GM21526 (cell line): ENCODE measurements around the gene CTTNBP2.

Source experiments
- ATAC-seq: cut with Tn5 transposase; IDR thresholded peaks from one replicate; pipeline ENCODE4 v1.9.1; 2021; ENCODE audit warnings: moderate library complexity; ENCODE audit not compliant: unreplicated experiment, low FRiP score

Gene CTTNBP2

GRCh38 chr7:117825132-117825531, 48.1 kb downstream of the CTTNBP2 start:
- ATAC-seq = no peak

- ATAC-seq = no peak
These were observed 48.6 kb downstream of the CTTNBP2 start for GRCh38 chr7:117824592-117824991.

GRCh38 chr7:117819558-117819957, 53.7 kb downstream of the CTTNBP2 start:
- no peak for ATAC-seq

- ATAC-seq = no peak
These were observed 55.0 kb downstream of the CTTNBP2 start for GRCh38 chr7:117818232-117818631.

GRCh38 chr7:117816727-117817126, 56.5 kb downstream of the CTTNBP2 start:
- ATAC-seq = no peak

GRCh38 chr7:117811696-117812095, 61.5 kb downstream of the CTTNBP2 start:
- no peak for ATAC-seq

- no peak for ATAC-seq
These were observed 62.4 kb downstream of the CTTNBP2 start for GRCh38 chr7:117810642-117811512.

GRCh38 chr7:117809958-117810357, 63.3 kb downstream of the CTTNBP2 start:
- ATAC-seq = no peak

- ATAC-seq = no peak
These were observed 64.1 kb downstream of the CTTNBP2 start for GRCh38 chr7:117808910-117809705.

GRCh38 chr7:117808341-117808757, 64.9 kb downstream of the CTTNBP2 start:
- no peak for ATAC-seq

- no peak for ATAC-seq
These were observed 65.6 kb downstream of the CTTNBP2 start for GRCh38 chr7:117807676-117808075.

GRCh38 chr7:117806011-117806410, 67.2 kb downstream of the CTTNBP2 start:
- ATAC-seq = no peak

- ATAC-seq = no peak
These were observed 68.0 kb downstream of the CTTNBP2 start for GRCh38 chr7:117805241-117805640.

- no peak for ATAC-seq
These were observed 69.8 kb downstream of the CTTNBP2 start for GRCh38 chr7:117803476-117803875.

GRCh38 chr7:117802660-117803059, 70.6 kb downstream of the CTTNBP2 start:
- no peak for ATAC-seq

GRCh38 chr7:117800841-117801240, 72.4 kb downstream of the CTTNBP2 start:
- no peak for ATAC-seq

- ATAC-seq = no peak
These were observed 72.8 kb downstream of the CTTNBP2 start for GRCh38 chr7:117800406-117800805.

GRCh38 chr7:117796889-117797288, 76.4 kb downstream of the CTTNBP2 start:
- no peak for ATAC-seq

GRCh38 chr7:117793976-117794375, 79.3 kb downstream of the CTTNBP2 start:
- no peak for ATAC-seq

- no peak for ATAC-seq
These were observed 79.7 kb downstream of the CTTNBP2 start for GRCh38 chr7:117793521-117793920.
